ENCODE results near the gene HSD17B12. TPM values are rescaled to one million over a fixed set of nuclear protein-coding genes. Genes with fewer than 3 reads are reported as not detected.

The HSD17B12 gene
- total and polyA plus RNA-seq, 2 donors (not counting 3 experiments of a cell fraction or from before 2014, with no cell fraction given): 41.5 to 96.5 TPM

DNA sequence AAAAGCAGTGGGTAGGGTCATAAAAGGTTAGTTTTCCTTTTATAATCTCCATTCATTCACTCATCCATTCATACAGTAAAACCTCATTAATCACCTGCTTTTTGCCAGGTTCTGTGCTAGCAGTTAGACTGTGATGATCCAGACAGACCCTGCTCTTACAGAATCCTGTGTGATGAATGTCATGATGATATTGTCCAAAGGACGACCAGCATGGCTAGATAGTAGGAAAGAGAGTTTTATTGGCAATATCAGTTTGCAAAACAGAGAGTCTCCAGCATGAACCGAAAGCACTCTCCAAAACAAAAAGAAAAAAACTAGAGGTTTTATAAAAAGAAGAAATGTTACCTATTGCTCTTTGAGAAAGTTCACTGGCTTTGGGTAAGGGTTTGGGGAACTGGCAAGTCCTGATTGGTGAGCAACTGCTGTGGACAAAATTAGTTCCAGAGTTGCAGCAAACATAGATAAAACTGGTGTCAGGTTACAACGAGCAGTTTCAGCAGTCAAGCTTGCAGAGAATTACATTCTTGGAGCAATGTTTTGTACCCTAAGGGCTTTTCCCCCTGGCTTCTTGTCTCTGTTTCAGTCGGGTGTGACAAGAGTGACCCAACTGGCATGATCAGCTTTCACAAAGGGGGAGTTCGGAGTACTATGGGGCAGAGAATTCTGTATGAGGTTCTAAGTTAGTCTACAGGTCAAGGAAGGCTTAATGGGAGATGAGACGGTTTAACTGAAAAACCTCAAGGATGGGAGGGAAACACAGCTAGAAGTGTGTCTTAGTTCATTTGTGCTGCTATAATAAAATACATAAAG lies 58.3 kb downstream of the HSD17B12 start:
- FAIRE-seq (no peak), DNase-seq (ENCODE audit: low read depth, low spot score) (no peak)
- H4K20me1 ChIP-seq (replicated peaks; ENCODE audit: control insufficient read depth, extremely low read depth, insufficient read depth, low read length): peaks cover 2% of the 10 kb centered on the region
- no peaks in the 10 kb centered on the region for H3K9me1 ChIP-seq (replicated peaks; ENCODE audit: control insufficient read depth, extremely low read depth, insufficient read depth, low read length)
- H2AFZ ChIP-seq (ENCODE audit: low read depth, low read length): no peak overlapping the region
- no peak overlapping the region for H3K4me3 ChIP-seq (replicated peaks in 1 of 3; ENCODE audit: insufficient read depth in 1 of 3, low read depth in 1 of 3, low read length in 3 of 3)
- POLR2A ChIA-PET: no interaction called here
- H3K4me2 ChIP-seq (ENCODE audit: insufficient read depth, low read length): no peak overlapping the region
- peaks cover 0 to 6% of the 10 kb centered on the region in 2 experiments for H3K36me3 ChIP-seq (ENCODE audit: control insufficient read depth in 2 of 2, extremely low read depth in 1 of 2, insufficient read depth in 2 of 2, low read length in 2 of 2)
- CTCF ChIA-PET: no interaction called here
- no peaks in the 10 kb centered on the region for H3K4me1 ChIP-seq (ENCODE audit: control insufficient read depth, extremely low read depth, insufficient read depth, low read length)
- H3K9me3 ChIP-seq (replicated peaks; ENCODE audit: control insufficient read depth, insufficient read depth, low read length): no peaks in the 10 kb centered on the region
- H3K79me2 ChIP-seq (ENCODE audit: control insufficient read depth, insufficient read depth, low read length): peaks cover 56% of the 10 kb centered on the region
- no TSS peak for BruUV-seq (replicated peaks)
- H3K9ac ChIP-seq (replicated peaks; ENCODE audit: extremely low read depth, insufficient read depth, low read length): no peak overlapping the region
- TF ChIP-seq JUN (IDR thresholded peaks at IDR 0.05; ENCODE audit: borderline replicate concordance, insufficient read depth, insufficient read length, low read depth): no peak
- no peak for TF ChIP-seq EZH2 (IDR thresholded peaks at IDR 0.05; ENCODE audit: borderline replicate concordance, low read depth, low read length, severe bottlenecking)
- TF ChIP-seq FOS (IDR thresholded peaks at IDR 0.05; ENCODE audit: borderline replicate concordance, insufficient read depth, low read length): no peak
- TF ChIP-seq, protein P1, sequence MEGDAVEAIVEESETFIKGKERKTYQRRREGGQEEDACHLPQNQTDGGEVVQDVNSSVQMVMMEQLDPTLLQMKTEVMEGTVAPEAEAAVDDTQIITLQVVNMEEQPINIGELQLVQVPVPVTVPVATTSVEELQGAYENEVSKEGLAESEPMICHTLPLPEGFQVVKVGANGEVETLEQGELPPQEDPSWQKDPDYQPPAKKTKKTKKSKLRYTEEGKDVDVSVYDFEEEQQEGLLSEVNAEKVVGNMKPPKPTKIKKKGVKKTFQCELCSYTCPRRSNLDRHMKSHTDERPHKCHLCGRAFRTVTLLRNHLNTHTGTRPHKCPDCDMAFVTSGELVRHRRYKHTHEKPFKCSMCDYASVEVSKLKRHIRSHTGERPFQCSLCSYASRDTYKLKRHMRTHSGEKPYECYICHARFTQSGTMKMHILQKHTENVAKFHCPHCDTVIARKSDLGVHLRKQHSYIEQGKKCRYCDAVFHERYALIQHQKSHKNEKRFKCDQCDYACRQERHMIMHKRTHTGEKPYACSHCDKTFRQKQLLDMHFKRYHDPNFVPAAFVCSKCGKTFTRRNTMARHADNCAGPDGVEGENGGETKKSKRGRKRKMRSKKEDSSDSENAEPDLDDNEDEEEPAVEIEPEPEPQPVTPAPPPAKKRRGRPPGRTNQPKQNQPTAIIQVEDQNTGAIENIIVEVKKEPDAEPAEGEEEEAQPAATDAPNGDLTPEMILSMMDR (IDR thresholded peaks at IDR 0.05; ENCODE audit: extremely low read depth in 1 of 2, insufficient read depth in 1 of 2, low read depth in 1 of 2, low read length in 2 of 2): no peak
- no peak for TF ChIP-seq POLR2AphosphoS5 (IDR thresholded peaks at IDR 0.05; ENCODE audit: insufficient read depth, low read depth, low read length)
- TF ChIP-seq MYC (IDR thresholded peaks at IDR 0.05; ENCODE audit: low read depth, low read length): no peak
- TF ChIP-seq, protein P2, sequence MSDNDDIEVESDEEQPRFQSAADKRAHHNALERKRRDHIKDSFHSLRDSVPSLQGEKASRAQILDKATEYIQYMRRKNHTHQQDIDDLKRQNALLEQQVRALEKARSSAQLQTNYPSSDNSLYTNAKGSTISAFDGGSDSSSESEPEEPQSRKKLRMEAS (IDR thresholded peaks at IDR 0.05; ENCODE audit: insufficient read depth, insufficient read length): no peak
- no peak for TF ChIP-seq POLR2A (IDR thresholded peaks at IDR 0.05; ENCODE audit: low read depth, low read length)
- TF ChIP-seq GATA2 (IDR thresholded peaks at IDR 0.05; ENCODE audit: insufficient read depth, insufficient read length, low read depth, low read length): no peak
- dilution Hi-C loops (cut with MboI; ENCODE audit: extremely low pct_ligation_motif_present, low sequenced_read_pairs) (no loop called here), intact Hi-C loops (cut with micrococcal nuclease) (no loop called here)
- no peaks in the 10 kb centered on the region for H3K27me3 ChIP-seq (ENCODE audit: control insufficient read depth in 2 of 2, insufficient read depth in 2 of 2, low read length in 2 of 2)
- no peak overlapping the region for H3K27ac ChIP-seq (ENCODE audit: insufficient read depth, low read depth, low read length)

Data from endothelial cell of umbilical vein (primary cell).